SH-SY5Y (cell line): ENCODE measurements around the gene CLMN.

Experiments used
- GATA2 ChIP-seq: IDR thresholded peaks from 2 replicates; pipeline ENCODE4 v1.6.1; 2011; ENCODE audit warnings: mild to moderate bottlenecking, low read depth, low read length
- GATA3 ChIP-seq: IDR thresholded peaks from 2 replicates; pipeline ENCODE4 v1.6.1; 2011; ENCODE audit warnings: low read depth, mild to moderate bottlenecking, low read length, moderate library complexity

GRCh38 chr14:95305145-95305544 lies 14.6 kb downstream of the CLMN start:
- TF ChIP-seq GATA2 = no peak
- TF ChIP-seq GATA3 = no peak
